WTC11 (cell line): ENCODE results near the gene SKAP1. TPM values are rescaled to one million over a fixed set of nuclear protein-coding genes. Genes with fewer than 3 reads are reported as not detected.

Source experiments
- ATAC-seq: fragments of 200-7000 bp; cut with Tn5 transposase; 2 replicates; pipeline ENCODE4 v1.10.0; 2021; ENCODE audit warnings: mild to moderate bottlenecking, moderate library complexity
- CTCF ChIA-PET: fragments of 300-600 bp; sonication (Branson Sonifier 250); formaldehyde crosslinking; loops from one replicate; lab custom pipeline; 2021; ENCODE audit warnings: antibody characterized with exemption; lab: Charles Lee
- POLR2A ChIA-PET: fragments of 350-600 bp; sonication (Branson Sonifier 250); formaldehyde crosslinking; loops from one replicate; lab custom pipeline; 2021; ENCODE audit warnings: antibody characterized with exemption; lab: Charles Lee
- DNase-seq: peaks from one replicate; pipeline ENCODE4 v3.0.0; 2021; ENCODE audit warnings: low spot score
- H3K27ac Mint-ChIP-seq: 2 replicates; pipeline ENCODE4 v1.8.0; 2021; ENCODE audit warnings: mixed read lengths
- H3K27me3 Mint-ChIP-seq: 2 replicates; pipeline ENCODE4 v1.8.0; 2021; ENCODE audit warnings: low read depth, mild to moderate bottlenecking, moderate library complexity, mixed read lengths
- H3K36me3 Mint-ChIP-seq: 2 replicates; pipeline ENCODE4 v1.8.0; 2021; ENCODE audit warnings: mixed read lengths
- H3K4me1 Mint-ChIP-seq: 2 replicates; pipeline ENCODE4 v1.8.0; 2022; ENCODE audit warnings: mixed read lengths
- H3K4me3 Mint-ChIP-seq: 2 replicates; pipeline ENCODE4 v1.8.0; 2021; ENCODE audit warnings: mild to moderate bottlenecking, moderate library complexity, mixed read lengths
- H3K9me3 Mint-ChIP-seq: 2 replicates; pipeline ENCODE4 v1.8.0; 2021; ENCODE audit warnings: mixed read lengths
- ATF1 ChIP-seq: sonication (generic); formaldehyde crosslinking; IDR thresholded peaks from 2 replicates; pipeline ENCODE4 v1.8.1; 2023; ENCODE audit warnings: mild to moderate bottlenecking, moderate library complexity, missing genetic modification reagents
- CREM ChIP-seq: sonication (generic); formaldehyde crosslinking; IDR thresholded peaks from 2 replicates; pipeline ENCODE4 v1.8.1; 2022; ENCODE audit warnings: mild to moderate bottlenecking, missing genetic modification reagents, moderate library complexity
- ESRRA ChIP-seq: sonication (generic); formaldehyde crosslinking; IDR thresholded peaks from 2 replicates; pipeline ENCODE4 v1.8.1; 2022; ENCODE audit warnings: mild to moderate bottlenecking, missing genetic modification reagents, borderline replicate concordance
- FOXJ3 ChIP-seq: sonication (generic); formaldehyde crosslinking; IDR thresholded peaks from 2 replicates; pipeline ENCODE4 v1.9.0; 2021; ENCODE audit warnings: missing genetic modification reagents, mild to moderate bottlenecking, borderline replicate concordance
- JUN ChIP-seq: sonication (generic); formaldehyde crosslinking; IDR thresholded peaks from 2 replicates; pipeline ENCODE4 v1.8.0; 2023; ENCODE audit warnings: mild to moderate bottlenecking, missing genetic modification reagents
- NR1H2 ChIP-seq: sonication (generic); formaldehyde crosslinking; IDR thresholded peaks from 2 replicates; pipeline ENCODE4 v1.9.0; 2021; ENCODE audit warnings: mild to moderate bottlenecking, moderate library complexity, missing genetic modification reagents
- NR2C2 ChIP-seq: sonication (generic); formaldehyde crosslinking; IDR thresholded peaks from 2 replicates; pipeline ENCODE4 v1.8.0; 2022; ENCODE audit warnings: mild to moderate bottlenecking, missing genetic modification reagents
- PRRX2 ChIP-seq: fragments of 250-450 bp; sonication (Bioruptor Pico); IDR thresholded peaks from 2 replicates; pipeline ENCODE4 v1.8.0; 2021; ENCODE audit warnings: mild to moderate bottlenecking
- SMAD3 ChIP-seq: sonication (generic); formaldehyde crosslinking; IDR thresholded peaks from 2 replicates; pipeline ENCODE4 v1.8.0; 2022; ENCODE audit warnings: missing genetic modification reagents, mild to moderate bottlenecking, borderline replicate concordance
- TCF7 ChIP-seq: sonication (generic); formaldehyde crosslinking; IDR thresholded peaks from 2 replicates; pipeline ENCODE4 v1.8.0; 2022; ENCODE audit warnings: mild to moderate bottlenecking, low read depth, missing genetic modification reagents, moderate library complexity
- total RNA-seq: library from RNA; stranded (reverse); gene quantifications from 3 replicates; pipeline ENCODE4 v1.2.3, GENCODE V29; 2021
- TF ChIP-seq, protein P1 (sequence below): sonication (generic); formaldehyde crosslinking; IDR thresholded peaks from 2 replicates; pipeline ENCODE4 v1.8.0; 2022; ENCODE audit warnings: mild to moderate bottlenecking, missing genetic modification reagents
- TF ChIP-seq, protein P2 (sequence below): fragments of 250-450 bp; sonication (Bioruptor Pico); conservative IDR thresholded peaks from 2 replicates; pipeline ENCODE4 v1.9.0; 2021; ENCODE audit warnings: mild to moderate bottlenecking
- TF ChIP-seq, protein P3 (sequence below): sonication (generic); formaldehyde crosslinking; conservative IDR thresholded peaks from 2 replicates; pipeline ENCODE4 v1.8.1; 2022; ENCODE audit warnings: mild to moderate bottlenecking, missing genetic modification reagents
- TF ChIP-seq, protein P4 (sequence below): sonication (generic); formaldehyde crosslinking; IDR thresholded peaks from 2 replicates; pipeline ENCODE4 v1.8.0; 2023; ENCODE audit warnings: mild to moderate bottlenecking, missing genetic modification reagents

Gene SKAP1
- total RNA-seq, 1 experiment from 2014 or later, result not detected

DNA sequence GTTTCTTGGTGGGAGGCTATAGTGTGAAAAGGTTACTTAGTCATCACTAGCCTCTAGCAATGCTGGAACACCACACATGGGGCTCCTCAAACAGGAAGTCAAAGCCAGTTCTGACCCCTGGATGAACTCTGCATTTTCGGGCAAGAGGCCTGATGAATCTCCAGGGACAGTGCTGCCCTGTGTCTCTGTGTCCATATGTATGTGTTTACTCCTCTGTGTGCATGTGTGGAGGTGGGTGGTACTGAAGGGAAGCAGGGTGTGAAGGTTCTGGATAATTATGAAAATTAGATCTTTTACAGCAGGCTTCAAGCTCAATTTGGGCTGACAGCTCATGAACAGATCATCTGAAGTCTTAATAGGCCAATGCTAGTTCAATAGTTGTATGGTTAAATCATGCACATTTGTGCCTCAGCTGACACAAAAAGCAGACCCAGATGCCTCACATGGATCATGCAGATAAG, 188.9 kb downstream of the SKAP1 start:
- TF ChIP-seq CREM, result no peak
- TF ChIP-seq, protein P1, sequence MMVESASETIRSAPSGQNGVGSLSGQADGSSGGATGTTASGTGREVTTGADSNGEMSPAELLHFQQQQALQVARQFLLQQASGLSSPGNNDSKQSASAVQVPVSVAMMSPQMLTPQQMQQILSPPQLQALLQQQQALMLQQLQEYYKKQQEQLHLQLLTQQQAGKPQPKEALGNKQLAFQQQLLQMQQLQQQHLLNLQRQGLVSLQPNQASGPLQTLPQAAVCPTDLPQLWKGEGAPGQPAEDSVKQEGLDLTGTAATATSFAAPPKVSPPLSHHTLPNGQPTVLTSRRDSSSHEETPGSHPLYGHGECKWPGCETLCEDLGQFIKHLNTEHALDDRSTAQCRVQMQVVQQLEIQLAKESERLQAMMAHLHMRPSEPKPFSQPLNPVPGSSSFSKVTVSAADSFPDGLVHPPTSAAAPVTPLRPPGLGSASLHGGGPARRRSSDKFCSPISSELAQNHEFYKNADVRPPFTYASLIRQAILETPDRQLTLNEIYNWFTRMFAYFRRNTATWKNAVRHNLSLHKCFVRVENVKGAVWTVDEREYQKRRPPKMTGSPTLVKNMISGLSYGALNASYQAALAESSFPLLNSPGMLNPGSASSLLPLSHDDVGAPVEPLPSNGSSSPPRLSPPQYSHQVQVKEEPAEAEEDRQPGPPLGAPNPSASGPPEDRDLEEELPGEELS, result no peak
- TF ChIP-seq ESRRA, result no peak
- TF ChIP-seq FOXJ3 (CRISPR knock-in tag), result no peak
- TF ChIP-seq PRRX2 (CRISPR knock-in tag), result no peak
- no peak for TF ChIP-seq TCF7 (CRISPR knock-in tag)
- TF ChIP-seq NR1H2, result no peak
- TF ChIP-seq, protein P2, sequence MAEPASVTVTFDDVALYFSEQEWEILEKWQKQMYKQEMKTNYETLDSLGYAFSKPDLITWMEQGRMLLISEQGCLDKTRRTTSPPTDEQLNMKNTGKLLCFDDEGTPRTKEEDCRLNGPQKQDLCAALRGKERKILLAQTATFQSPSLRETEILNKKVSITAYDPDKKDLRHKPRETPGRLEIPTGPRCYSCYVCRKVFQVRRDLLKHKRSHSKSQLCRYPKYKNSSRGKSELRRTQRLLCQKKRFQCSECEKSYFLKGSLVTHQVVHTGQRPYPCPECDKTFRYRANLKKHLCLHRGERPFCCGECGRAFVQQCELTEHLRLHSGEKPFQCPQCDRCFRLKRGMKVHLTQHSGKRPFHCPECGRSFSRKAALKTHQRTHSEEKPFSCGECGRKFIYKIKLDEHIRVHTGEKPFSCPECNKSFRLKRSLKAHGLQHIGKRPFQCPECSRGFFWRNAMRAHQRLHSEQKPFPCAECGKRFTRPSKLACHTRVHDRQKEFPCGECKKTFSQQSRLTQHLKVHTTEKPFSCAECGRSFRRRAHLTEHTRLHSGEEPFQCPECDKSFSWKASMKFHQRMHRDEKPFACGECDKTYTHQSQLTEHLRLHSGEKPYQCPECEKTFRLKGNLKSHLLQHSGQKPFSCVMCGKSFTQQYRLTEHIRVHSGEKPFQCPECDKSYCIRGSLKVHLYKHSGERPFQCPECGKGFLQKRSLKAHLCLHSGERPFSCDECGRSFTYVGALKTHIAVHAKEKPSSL (CRISPR knock-in tag), result no peak
- no peak for TF ChIP-seq ATF1 (CRISPR knock-in tag)
- TF ChIP-seq NR2C2 (CRISPR knock-in tag), result no peak
- TF ChIP-seq, protein P3, sequence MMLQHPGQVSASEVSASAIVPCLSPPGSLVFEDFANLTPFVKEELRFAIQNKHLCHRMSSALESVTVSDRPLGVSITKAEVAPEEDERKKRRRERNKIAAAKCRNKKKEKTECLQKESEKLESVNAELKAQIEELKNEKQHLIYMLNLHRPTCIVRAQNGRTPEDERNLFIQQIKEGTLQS (CRISPR knock-in tag), result no peak
- TF ChIP-seq, protein P4, sequence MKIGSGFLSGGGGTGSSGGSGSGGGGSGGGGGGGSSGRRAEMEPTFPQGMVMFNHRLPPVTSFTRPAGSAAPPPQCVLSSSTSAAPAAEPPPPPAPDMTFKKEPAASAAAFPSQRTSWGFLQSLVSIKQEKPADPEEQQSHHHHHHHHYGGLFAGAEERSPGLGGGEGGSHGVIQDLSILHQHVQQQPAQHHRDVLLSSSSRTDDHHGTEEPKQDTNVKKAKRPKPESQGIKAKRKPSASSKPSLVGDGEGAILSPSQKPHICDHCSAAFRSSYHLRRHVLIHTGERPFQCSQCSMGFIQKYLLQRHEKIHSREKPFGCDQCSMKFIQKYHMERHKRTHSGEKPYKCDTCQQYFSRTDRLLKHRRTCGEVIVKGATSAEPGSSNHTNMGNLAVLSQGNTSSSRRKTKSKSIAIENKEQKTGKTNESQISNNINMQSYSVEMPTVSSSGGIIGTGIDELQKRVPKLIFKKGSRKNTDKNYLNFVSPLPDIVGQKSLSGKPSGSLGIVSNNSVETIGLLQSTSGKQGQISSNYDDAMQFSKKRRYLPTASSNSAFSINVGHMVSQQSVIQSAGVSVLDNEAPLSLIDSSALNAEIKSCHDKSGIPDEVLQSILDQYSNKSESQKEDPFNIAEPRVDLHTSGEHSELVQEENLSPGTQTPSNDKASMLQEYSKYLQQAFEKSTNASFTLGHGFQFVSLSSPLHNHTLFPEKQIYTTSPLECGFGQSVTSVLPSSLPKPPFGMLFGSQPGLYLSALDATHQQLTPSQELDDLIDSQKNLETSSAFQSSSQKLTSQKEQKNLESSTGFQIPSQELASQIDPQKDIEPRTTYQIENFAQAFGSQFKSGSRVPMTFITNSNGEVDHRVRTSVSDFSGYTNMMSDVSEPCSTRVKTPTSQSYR (CRISPR knock-in tag), result no peak
- no peak overlapping the region for H3K4me3 Mint-ChIP-seq

DNA sequence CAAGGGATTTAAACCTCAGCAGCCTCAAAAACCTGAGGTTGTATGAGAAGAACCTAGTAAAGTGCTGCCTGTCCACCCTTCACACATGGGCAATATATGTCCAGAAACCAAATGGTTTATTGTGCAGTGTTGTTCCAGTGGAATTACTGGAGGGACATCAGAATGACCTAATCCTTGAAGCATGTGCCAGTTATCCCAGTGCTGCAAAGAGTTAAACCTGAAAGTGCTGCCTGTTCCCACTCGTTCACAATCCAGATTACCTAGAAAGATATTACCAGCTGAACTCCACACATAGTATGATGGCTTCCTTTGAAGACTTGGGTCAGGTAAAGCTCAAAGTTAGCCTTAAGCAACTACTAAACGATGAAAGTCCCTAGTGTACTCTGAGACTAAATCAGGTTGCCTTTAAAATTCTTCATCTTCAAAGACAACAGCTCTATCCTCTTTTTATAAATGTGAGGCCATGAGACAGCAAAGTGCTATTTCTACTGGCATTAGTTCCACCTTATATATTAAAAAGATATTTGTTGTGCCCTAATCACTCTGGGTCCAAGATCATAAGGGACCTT, 189.4 kb downstream of the SKAP1 start:
- Mint-ChIP-seq H3K4me1 (peaks cover 25% of the 10 kb centered on the region), H3K9me3 (no peaks in the 10 kb centered on the region), H3K36me3 (no peaks in the 10 kb centered on the region), H3K27ac (no peak overlapping the region)
- ChIA-PET CTCF (interaction anchor here (1.3 to 10.1 kb wide), 2 partner anchors 22 to 25 kb away, joined by 4 to 83 read pairs; no protein-coding TSS in a partner anchor), POLR2A (interaction anchor here (0.5 to 0.6 kb wide), 2 partner anchors 82 to 377 kb away, joined by 3 to 4 read pairs; no protein-coding TSS in a partner anchor)
- no peak for ATAC-seq
- TF ChIP-seq SMAD3 (CRISPR knock-in tag), result no peak
- TF ChIP-seq, all 79 proteins: peak for 0
- no peak for DNase-seq
- H3K27me3 Mint-ChIP-seq, result peaks cover 4% of the 10 kb centered on the region
- no peak overlapping the region for H3K4me3 Mint-ChIP-seq

More for the DNA sequence above, 188.9 kb downstream of the SKAP1 start:
- no peak for ATAC-seq
- Mint-ChIP-seq H3K27ac (no peak overlapping the region), H3K27me3 (peaks cover under 1% of the 10 kb centered on the region), H3K9me3 (no peaks in the 10 kb centered on the region), H3K4me1 (peaks cover 25% of the 10 kb centered on the region), H3K36me3 (no peaks in the 10 kb centered on the region)
- ChIA-PET POLR2A (no interaction called here), CTCF (interaction anchor here (1.2 to 10.1 kb wide), 2 partner anchors 22 to 95 kb away, joined by 3 to 83 read pairs; no protein-coding TSS in a partner anchor)
- DNase-seq, result no peak

DNA sequence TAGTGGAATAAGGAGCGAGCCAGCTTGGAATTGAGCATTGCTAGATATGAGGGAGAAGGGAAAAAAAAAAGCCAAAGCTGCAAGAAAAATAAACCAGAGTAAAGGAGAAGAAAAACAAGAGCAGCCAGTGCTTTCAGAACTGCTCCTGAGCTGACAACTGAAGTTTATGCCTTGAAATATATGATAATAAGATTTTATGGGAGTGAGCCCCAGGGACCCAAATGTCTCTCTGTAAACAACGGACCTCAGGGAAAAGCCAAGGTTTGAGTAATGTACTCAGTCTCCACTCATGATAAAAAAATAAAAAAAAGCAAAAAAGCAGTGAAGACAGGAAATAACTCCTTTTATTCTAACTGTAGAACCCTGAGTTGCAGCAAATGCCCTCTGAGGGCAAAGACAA, 189.9 kb downstream of the SKAP1 start:
- H3K9me3 Mint-ChIP-seq, result no peaks in the 10 kb centered on the region
- ATAC-seq, result no peak
- POLR2A ChIA-PET, result interaction anchor here (0.5 to 0.6 kb wide), 2 partner anchors 81 to 377 kb away, joined by 3 to 4 read pairs; no protein-coding TSS in a partner anchor
- no peak for DNase-seq
- no peak for TF ChIP-seq JUN (CRISPR knock-in tag)
- H3K4me1 Mint-ChIP-seq, result peaks cover 24% of the 10 kb centered on the region
- H3K4me3 Mint-ChIP-seq, result no peak overlapping the region
- no peaks in the 10 kb centered on the region for H3K36me3 Mint-ChIP-seq
- CTCF ChIA-PET, result interaction anchor here (0.6 to 10.1 kb wide), 4 partner anchors 11 to 131 kb away, joined by 3 to 83 read pairs (median 7); no protein-coding TSS in a partner anchor
- H3K27ac Mint-ChIP-seq, result no peak overlapping the region
- H3K27me3 Mint-ChIP-seq, result peaks cover 6% of the 10 kb centered on the region
